Measurements from ENCODE around the gene SLC8A1.

The SLC8A1 gene

GRCh38 chr2:40353231-40353630 is 98.7 kb downstream of the SLC8A1 start:
- no peak for DNase-seq (ENCODE audit: low spot score)

- DNase-seq (ENCODE audit: low spot score), result no peak
Observed at GRCh38 chr2:40352703-40353099, 99.2 kb downstream of the SLC8A1 start.

- no peak for DNase-seq (ENCODE audit: low spot score)
Observed at GRCh38 chr2:40352041-40352702, 99.7 kb downstream of the SLC8A1 start.

- no peak for DNase-seq (ENCODE audit: low spot score)
Observed at GRCh38 chr2:40348665-40349064, 103.2 kb downstream of the SLC8A1 start.

DNA sequence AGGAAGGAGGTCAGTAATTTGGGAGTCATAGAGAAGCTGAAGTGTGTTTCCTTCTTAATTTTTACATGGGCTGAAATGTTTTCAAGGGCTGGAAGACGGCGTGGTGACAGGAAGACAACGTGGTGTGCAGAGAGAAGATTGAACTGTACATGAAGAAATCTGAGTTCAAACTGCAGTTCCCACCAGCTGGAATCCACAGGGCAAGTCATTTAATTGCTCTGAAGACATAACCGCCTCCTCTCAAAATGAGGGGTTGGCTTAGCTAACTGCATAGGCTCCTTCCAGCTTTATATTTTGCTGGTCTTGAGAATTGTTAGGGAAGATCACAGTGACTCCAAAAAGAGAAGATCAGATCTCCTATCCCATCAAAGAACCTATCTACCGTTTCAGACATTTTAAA is 103.9 kb downstream of the SLC8A1 start:
- no peak for DNase-seq (ENCODE audit: low spot score)

GRCh38 chr2:40346535-40347354 is 105.1 kb downstream of the SLC8A1 start:
- DNase-seq (ENCODE audit: low spot score), result no peak

- DNase-seq (ENCODE audit: low spot score), result no peak
Observed at GRCh38 chr2:40344364-40344763, 107.5 kb downstream of the SLC8A1 start.

DNA sequence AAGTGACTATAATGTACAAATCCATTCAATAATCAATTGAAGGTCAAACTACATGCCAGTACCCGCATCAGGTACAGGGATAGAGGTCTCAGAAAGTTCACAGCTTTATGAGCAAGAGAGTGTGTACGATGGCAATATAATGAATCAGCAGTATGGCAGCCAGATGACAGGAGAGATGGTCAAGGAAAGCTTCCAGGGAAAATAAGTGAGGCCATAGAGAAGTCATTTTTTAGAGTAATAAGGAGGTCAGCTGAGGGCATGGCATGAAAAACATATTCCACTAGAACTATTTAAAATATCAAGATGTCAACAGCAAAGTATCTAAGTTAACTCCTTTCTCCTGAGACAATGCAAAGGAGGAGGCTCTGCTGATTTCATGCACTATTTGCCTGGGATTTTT is 108.0 kb downstream of the SLC8A1 start:
- no peak for DNase-seq (ENCODE audit: low spot score)

DNA sequence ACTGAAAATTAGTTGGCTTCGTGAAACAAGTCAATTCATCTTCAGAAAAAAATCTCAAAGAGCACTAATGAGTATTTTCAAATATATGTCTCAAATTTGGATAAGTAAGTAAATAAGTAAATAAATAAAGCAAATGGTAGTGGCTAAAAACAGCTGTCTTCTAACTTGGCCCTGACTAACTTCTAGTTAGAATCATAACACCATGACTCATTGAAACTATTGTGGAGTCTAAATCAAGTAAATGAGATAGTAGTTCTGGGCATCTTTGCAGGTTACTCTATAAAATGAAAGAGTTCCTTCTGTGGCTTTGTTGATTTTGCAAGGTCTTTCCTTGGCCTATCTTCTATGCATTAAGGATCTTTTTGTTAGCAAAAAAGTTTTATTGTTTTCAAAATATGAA is 110.7 kb downstream of the SLC8A1 start:
- DNase-seq (ENCODE audit: low spot score), result no peak

DNA sequence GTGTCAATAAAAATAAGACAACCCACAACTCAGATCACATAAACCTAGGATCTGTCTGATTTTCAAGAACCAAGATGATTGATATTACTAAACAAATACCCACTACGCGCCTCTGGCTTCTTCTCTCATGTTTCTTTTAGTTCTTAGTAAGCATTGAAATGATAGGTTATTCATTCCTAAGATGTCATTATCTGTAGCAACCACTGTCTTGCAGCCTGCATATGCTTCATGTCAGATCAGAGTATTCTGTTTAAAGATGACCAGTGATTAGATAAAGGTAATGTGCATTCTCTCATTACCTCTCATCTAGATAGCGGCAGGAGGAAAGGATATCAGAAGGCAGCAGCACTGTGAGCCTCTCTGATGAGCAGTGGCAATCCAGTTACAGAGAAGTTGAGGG is 112.9 kb downstream of the SLC8A1 start:
- no peak for DNase-seq (ENCODE audit: low spot score)

GRCh38 chr2:40332191-40332826 is 119.6 kb downstream of the SLC8A1 start:
- no peak for DNase-seq (ENCODE audit: low spot score)

DNA sequence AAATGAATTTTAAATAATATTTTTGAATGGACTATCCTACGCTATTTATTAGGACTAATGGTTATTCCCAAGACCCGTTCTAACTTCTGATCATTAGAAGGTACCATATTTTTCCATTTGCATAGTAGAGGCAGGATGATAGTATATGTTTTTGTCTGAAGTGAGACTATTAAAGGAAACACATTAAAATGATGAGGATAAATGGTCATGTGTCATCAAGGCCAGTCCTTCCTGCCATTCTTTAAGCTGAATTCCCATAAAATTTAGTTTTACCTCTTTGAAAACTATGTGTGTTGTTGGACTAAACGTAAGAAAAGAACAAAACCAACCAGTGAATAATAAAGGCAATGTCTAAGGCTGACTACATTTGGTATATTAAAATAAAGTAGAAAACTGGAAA is 121.8 kb downstream of the SLC8A1 start:
- no peak for DNase-seq (ENCODE audit: low spot score)

- no peak for DNase-seq (ENCODE audit: low spot score)
Observed at GRCh38 chr2:40329739-40330030, 122.2 kb downstream of the SLC8A1 start.

DNA sequence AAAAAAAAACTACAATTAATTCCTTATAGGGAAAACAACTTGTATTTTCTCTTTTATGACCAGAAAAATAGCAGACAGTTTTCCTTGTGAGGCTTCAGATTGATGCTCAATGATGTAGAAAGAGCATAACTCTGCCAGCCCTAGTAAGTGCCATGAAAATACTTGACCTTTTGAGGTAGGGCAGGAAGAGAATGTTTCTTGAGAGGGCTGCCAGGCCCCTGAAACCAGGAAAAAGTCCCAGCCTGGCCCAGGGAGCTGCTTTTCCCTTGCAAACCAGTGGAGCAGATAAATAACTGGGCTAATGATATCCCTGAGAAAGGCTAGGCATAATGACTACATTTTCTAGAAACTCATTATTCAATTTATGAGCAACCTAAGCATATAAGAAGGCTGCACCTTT is 126.8 kb downstream of the SLC8A1 start:
- DNase-seq (ENCODE audit: low spot score), result no peak

DNA sequence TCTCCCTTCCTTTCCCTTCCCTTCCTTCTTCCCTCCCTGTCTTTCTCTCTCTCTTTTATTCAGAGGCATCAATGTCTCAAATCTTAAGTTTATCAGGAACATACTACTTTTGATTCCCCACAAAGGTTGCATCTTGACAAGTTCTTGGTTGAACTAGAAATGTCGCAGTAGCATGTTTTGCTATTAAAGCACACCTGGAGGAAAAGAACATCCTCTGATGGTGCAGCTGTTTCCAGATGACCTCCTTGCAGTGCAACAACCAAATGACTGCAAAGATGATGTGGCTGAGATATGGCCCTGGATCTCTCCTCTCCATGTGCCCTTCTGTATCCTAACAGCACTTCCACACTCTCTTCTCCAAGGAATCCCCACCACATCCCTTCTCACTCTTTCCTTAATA is 127.2 kb downstream of the SLC8A1 start:
- DNase-seq (ENCODE audit: low spot score), result no peak

GRCh38 chr2:40321822-40322221 is 130.1 kb downstream of the SLC8A1 start:
- no peak for DNase-seq (ENCODE audit: low spot score)

DNA sequence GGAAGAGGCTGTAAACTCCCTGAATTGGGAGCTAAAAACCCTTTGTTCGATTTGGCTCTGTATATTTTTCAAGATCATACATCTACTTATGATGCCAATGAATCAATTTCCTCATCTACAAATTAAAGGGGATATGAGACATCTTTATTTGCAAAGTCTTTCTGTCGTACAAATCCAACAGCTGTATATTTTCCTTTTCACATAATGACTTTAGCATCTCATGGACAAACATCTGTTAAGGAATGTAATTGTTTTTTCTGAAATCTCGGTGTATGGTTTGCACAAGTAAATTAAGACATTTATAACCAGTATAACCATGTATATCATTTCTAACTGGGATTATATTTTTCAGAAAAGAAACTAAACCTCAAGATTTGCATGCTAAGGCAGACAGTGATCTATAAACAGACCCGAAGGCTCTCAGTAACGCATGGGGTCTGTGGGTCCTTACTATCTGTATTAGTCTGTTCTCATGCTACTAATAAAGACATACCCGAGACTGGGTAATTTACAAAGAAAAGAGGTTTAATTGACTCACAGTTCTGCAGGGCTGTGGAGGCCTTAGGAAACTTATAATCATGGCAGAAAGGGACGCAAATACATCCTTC is 130.8 kb downstream of the SLC8A1 start:
- DNase-seq (ENCODE audit: low spot score), result no peak

DNA sequence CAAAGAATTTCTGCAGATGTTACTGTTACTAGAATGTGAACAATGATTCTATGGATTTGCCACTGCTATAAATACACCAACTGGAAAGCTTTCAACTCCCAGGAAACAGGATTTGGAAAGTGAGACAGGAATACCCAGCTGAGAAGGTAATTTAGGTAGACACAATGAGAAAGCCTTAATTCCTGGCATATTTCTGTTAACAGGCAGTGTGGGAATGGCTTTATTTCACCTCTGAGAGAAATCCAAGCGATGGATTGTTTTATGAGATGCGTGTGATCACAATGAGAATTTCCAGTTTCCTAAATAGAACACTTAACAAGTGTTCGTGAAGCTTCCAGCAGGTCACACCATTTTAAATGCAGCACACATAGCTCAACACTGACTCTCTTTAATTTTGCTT is 133.0 kb downstream of the SLC8A1 start:
- DNase-seq (ENCODE audit: low spot score), result no peak

DNA sequence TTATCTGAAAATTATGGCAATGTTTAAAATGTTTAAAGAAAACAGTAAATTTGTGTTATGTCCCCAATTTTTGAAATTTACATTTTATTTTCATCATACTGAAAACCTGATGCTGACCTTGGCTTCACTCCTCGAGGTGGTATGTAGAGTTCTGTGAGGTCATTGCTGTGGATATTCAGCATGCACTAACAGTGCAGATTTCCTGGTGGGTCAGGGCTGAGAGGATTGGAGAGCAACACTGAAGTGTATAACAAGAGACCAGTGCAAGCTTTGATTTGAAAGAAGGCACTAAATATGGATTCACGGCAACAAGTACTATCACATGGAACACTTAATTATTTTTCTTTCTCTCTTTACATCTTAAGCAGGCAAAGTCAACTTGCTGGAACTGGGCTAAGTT is 134.1 kb downstream of the SLC8A1 start:
- no peak for DNase-seq (ENCODE audit: low spot score)

DNA sequence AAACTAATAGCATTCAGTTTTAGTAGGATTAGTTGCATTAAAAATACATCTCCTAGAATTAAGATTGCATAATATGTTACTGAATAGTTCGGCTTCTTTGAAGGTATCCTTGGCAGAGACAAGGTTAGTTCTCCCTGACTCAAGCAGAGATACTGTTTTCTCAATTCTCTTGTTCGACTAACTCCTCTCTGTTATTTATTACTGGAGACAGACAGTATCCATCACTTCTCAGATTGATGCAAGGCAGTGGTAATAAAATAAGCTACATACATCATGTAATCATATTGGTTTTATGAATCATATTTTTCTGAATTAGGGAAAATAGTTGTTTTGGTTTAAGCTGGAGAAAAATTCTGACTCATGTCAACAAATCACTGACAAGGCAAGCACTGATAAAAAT is 134.8 kb downstream of the SLC8A1 start:
- no peak for DNase-seq (ENCODE audit: low spot score)

- DNase-seq (ENCODE audit: low spot score), result no peak
Observed at GRCh38 chr2:40316620-40317019, 135.3 kb downstream of the SLC8A1 start.

DNA sequence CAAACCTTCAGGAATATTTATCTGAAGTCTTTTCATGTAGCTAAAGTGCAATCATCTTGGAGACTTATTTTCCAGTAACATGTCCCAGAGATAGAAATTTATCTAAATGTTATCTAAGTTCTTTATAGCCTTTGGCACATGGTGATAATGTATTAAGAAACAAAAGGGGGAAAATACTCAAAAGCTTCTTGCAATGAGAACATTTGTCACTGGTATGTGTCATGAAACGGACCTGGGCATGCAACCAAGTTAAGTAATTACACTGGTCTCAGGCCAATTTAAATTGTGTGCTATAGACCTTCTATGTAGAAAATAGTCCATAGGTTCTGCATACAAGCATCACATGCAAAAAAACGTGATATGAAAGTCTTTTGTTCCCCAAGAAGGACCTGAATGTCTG is 136.2 kb downstream of the SLC8A1 start:
- DNase-seq (ENCODE audit: low spot score), result no peak

- no peak for DNase-seq (ENCODE audit: low spot score)
Observed at GRCh38 chr2:40311026-40311425, 140.9 kb downstream of the SLC8A1 start.
